Left ventricle myocardium superior (tissue), 1 donor: ENCODE results near the gene SYCP1. TPM values are rescaled to one million over a fixed set of nuclear protein-coding genes. Genes with fewer than 3 reads are reported as not detected.
"Not testable (repeated sequence)": the region's sequence is repeated elsewhere in the genome, so short reads cannot be mapped to it uniquely, and the experiment has no call there.

ENCODE experiments used
- ATAC-seq: fragments of 200-7000 bp; cut with Tn5 transposase; one replicate; pipeline ENCODE4 v1.9.1; 2020; ENCODE audit warnings: mild to moderate bottlenecking, moderate library complexity
- DNase-seq: peaks from one replicate; pipeline ENCODE4 v3.0.0-alpha.2; 2020
- intact Hi-C: fragments of 100-400 bp; cut with micrococcal nuclease; formaldehyde crosslinking; loops from one replicate; pipeline ENCODE4 v1.11.0; 2022
- total RNA-seq: library from RNA; stranded (reverse); fragmentation: NEBNext Ultra II Directional; extraction: Animal tissue kit (Norgen Biotek cat#: 25700); gene quantifications from one replicate; pipeline ENCODE4 v1.2.1, GENCODE V29; 2021
- donor health status: DM: no; HTN: yes; CAD: no; lungs with severe emphysema.

SYCP1 gene
- total RNA-seq, 1 donor from 2014 or later, result not detected

GRCh38 chr1:114956570-114956969 is 101.9 kb downstream of the SYCP1 start:
- ATAC-seq, result no peak
- DNase-seq, result no peak
- intact Hi-C loops, result no loop called here

GRCh38 chr1:114959423-114959822 is 104.8 kb downstream of the SYCP1 start:
- DNase-seq (no peak), ATAC-seq (no peak)
- intact Hi-C loops, result no loop called here

GRCh38 chr1:114976891-114977290 is 122.2 kb downstream of the SYCP1 start:
- ATAC-seq (no peak), DNase-seq (no peak)
- intact Hi-C loops, result loop anchor here (10.0 kb wide), 1 partner anchor 618 kb away; no protein-coding TSS in a partner anchor

GRCh38 chr1:114979278-114979891 is 124.7 kb downstream of the SYCP1 start:
- DNase-seq, result peak; percentile 30
- no peak for ATAC-seq
- intact Hi-C loops, result loop anchor here (2.0 to 10.0 kb wide), 2 partner anchors 133 to 615 kb away; no protein-coding TSS in a partner anchor

- intact Hi-C loops, result loop anchor here (10.0 kb wide), 1 partner anchor 73 kb away; no protein-coding TSS in a partner anchor
- no peak for ATAC-seq
- DNase-seq, result no peak
Observed at GRCh38 chr1:114982251-114982650, 127.6 kb downstream of the SYCP1 start.

GRCh38 chr1:114986286-114986685 is 131.6 kb downstream of the SYCP1 start:
- DNase-seq (no peak), ATAC-seq (no peak)
- intact Hi-C loops, result loop anchor here (10.0 kb wide), 1 partner anchor 69 kb away; no protein-coding TSS in a partner anchor

- intact Hi-C loops, result loop anchor here (10.0 kb wide), 1 partner anchor 67 kb away; no protein-coding TSS in a partner anchor
- ATAC-seq (no peak), DNase-seq (no peak)
Observed at GRCh38 chr1:114988095-114988494, 133.4 kb downstream of the SYCP1 start.

GRCh38 chr1:114997510-114998289 is 143.0 kb downstream of the SYCP1 start:
- no peak for DNase-seq
- no peak for ATAC-seq
- intact Hi-C loops, result no loop called here

- ATAC-seq (no peak), DNase-seq (no peak)
- intact Hi-C loops, result no loop called here
Observed at GRCh38 chr1:115006191-115006590, 151.5 kb downstream of the SYCP1 start.

- DNase-seq (no peak), ATAC-seq (no peak)
- intact Hi-C loops, result no loop called here
Observed at GRCh38 chr1:115012006-115012405, 157.3 kb downstream of the SYCP1 start.

GRCh38 chr1:115012434-115012833 is 157.8 kb downstream of the SYCP1 start:
- ATAC-seq, result no peak
- DNase-seq, result no peak

GRCh38 chr1:115013792-115014191 is 159.1 kb downstream of the SYCP1 start:
- no peak for ATAC-seq
- no peak for DNase-seq
- intact Hi-C loops, result no loop called here

More at GRCh38 chr1:115012434-115012833, 157.8 kb downstream of the SYCP1 start:
- intact Hi-C loops, result no loop called here

GRCh38 chr1:115019549-115019948 is 164.9 kb downstream of the SYCP1 start:
- ATAC-seq, DNase-seq, intact Hi-C loops: not testable (repeated sequence)

GRCh38 chr1:115021145-115021544 is 166.5 kb downstream of the SYCP1 start:
- no peak for ATAC-seq
- DNase-seq, result no peak
- intact Hi-C loops, result no loop called here

- DNase-seq, result no peak
- intact Hi-C loops, result no loop called here
- ATAC-seq, result no peak
Observed at GRCh38 chr1:115023593-115023992, 168.9 kb downstream of the SYCP1 start.

- intact Hi-C loops, result no loop called here
- DNase-seq (no peak), ATAC-seq (no peak)
Observed at GRCh38 chr1:115029526-115029925, 174.9 kb downstream of the SYCP1 start, which contains the start of gene TSHB. Gene TSHB (plus strand): TSS chr1:115029826. CDS start chr1:115033363, 3,537 bp downstream.

- intact Hi-C loops, result no loop called here
- no peak for DNase-seq
- no peak for ATAC-seq
Observed at GRCh38 chr1:115031595-115031994, 176.9 kb downstream of the SYCP1 start.

GRCh38 chr1:115035652-115036051 is 181.0 kb downstream of the SYCP1 start:
- intact Hi-C loops, result no loop called here
- DNase-seq (no peak), ATAC-seq (no peak)

- ATAC-seq (peak; percentile 68), DNase-seq (no peak)
- intact Hi-C loops, result no loop called here
Observed at GRCh38 chr1:115036814-115037507, 182.3 kb downstream of the SYCP1 start.

- DNase-seq (no peak), ATAC-seq (no peak)
Observed at GRCh38 chr1:115040501-115040900, 185.8 kb downstream of the SYCP1 start.

More at GRCh38 chr1:115040501-115040900, 185.8 kb downstream of the SYCP1 start:
- intact Hi-C loops, result no loop called here
